Hepatocyte (in vitro differentiated cells): Measurements from ENCODE around the gene ELL2. TPM values are rescaled to one million over a fixed set of nuclear protein-coding genes. Genes with fewer than 3 reads are reported as not detected.
A peak's percentile ranks its signal among the peaks of the same experiment; 100 is the strongest.

Experiments used
- DNase-seq: peaks from one replicate; pipeline ENCODE4 v3.0.0-alpha.2; 2016; ENCODE audit warnings: low spot score
- H2AFZ ChIP-seq: fragments of 200-600 bp; sonication (generic); 2 replicates; pipeline ENCODE4 v1.6.0; 2016; ENCODE audit warnings: antibody characterized with exemption, mild to moderate bottlenecking
- H3K27ac ChIP-seq: fragments of 200-600 bp; sonication (generic); 2 replicates; pipeline ENCODE4 v1.5.1; 2016; ENCODE audit warnings: mild to moderate bottlenecking
- H3K27me3 ChIP-seq: fragments of 200-600 bp; sonication (generic); 2 replicates; pipeline ENCODE4 v1.6.1; 2016
- H3K36me3 ChIP-seq: fragments of 200-600 bp; sonication (generic); replicated peaks from 2 replicates; pipeline ENCODE4 v1.5.1; 2016; ENCODE audit warnings: low read depth; ENCODE audit not compliant: insufficient read depth
- H3K4me1 ChIP-seq: fragments of 200-600 bp; sonication (generic); 2 replicates; pipeline ENCODE4 v1.5.1; 2016; ENCODE audit warnings: mild to moderate bottlenecking, moderate library complexity; ENCODE audit not compliant: insufficient read depth
- H3K4me2 ChIP-seq: fragments of 200-600 bp; sonication (generic); 2 replicates; pipeline ENCODE4 v1.6.0; 2016
- H3K4me3 ChIP-seq: fragments of 200-600 bp; sonication (generic); 2 replicates; pipeline ENCODE4 v1.5.1; 2016; ENCODE audit warnings: mild to moderate bottlenecking
- H3K79me2 ChIP-seq: fragments of 200-600 bp; sonication (generic); 2 replicates; pipeline ENCODE4 v1.6.0; 2017; ENCODE audit warnings: mild to moderate bottlenecking
- H3K9me2 ChIP-seq: fragments of 200-600 bp; sonication (generic); replicated peaks from 2 replicates; pipeline ENCODE4 v1.6.0; 2017; ENCODE audit warnings: mild to moderate bottlenecking; ENCODE audit not compliant: insufficient read depth
- H3K9me3 ChIP-seq: fragments of 200-600 bp; sonication (generic); 2 replicates; pipeline ENCODE4 v1.5.1; 2016; ENCODE audit warnings: low read depth, mild to moderate bottlenecking
- H4K20me1 ChIP-seq: fragments of 200-600 bp; sonication (generic); 2 replicates; pipeline ENCODE4 v1.6.0; 2016; ENCODE audit warnings: mild to moderate bottlenecking; ENCODE audit not compliant: insufficient read depth, poor library complexity, severe bottlenecking
- EZH2 ChIP-seq: fragments of 200-600 bp; sonication (generic); IDR thresholded peaks from 2 replicates; pipeline ENCODE4 v1.6.1; 2016; ENCODE audit warnings: antibody characterized with exemption, mild to moderate bottlenecking, borderline replicate concordance
- EZH2phosphoT487 ChIP-seq: fragments of 200-600 bp; sonication (generic); IDR thresholded peaks from one replicate; pipeline ENCODE4 v1.6.1; 2018; ENCODE audit warnings: antibody characterized with exemption, mild to moderate bottlenecking, low read depth, moderate library complexity; ENCODE audit not compliant: unreplicated experiment, severe bottlenecking
- WGBS: methylation state at CpG from one replicate; pipeline ENCODE4 v1.1.6; 2016; ENCODE audit warnings: low lambda C conversion rate; ENCODE audit errors: missing lambda C conversion rate; 5-methylcytosine and 5-hydroxymethylcytosine counted together
- polyA plus RNA-seq: library from polyadenylated mRNA; unstranded; fragments of >200 nt; fragmentation: Nextera tagmentation; extraction: Ambion mirVana; gene quantifications from 2 replicates; pipeline ENCODE4 v1.2.1, GENCODE V29; 2016
- total RNA-seq: library from RNA; depleted of rRNA; stranded (reverse); fragments of >200 nt; gene quantifications from 2 replicates; pipeline ENCODE4 v1.2.3, GENCODE V29; 2014
- TF ChIP-seq, protein P1 (sequence below): fragments of 200-600 bp; sonication (generic); IDR thresholded peaks from 2 replicates; pipeline ENCODE4 v1.5.1; 2016; ENCODE audit warnings: antibody characterized with exemption, mild to moderate bottlenecking; ENCODE audit not compliant: poor library complexity

Gene ELL2
- total and polyA plus RNA-seq, 2 experiments from 2014 or later: 34.6 to 56.0 TPM

- peaks cover 39% of the 10 kb centered on the region for H3K4me1 ChIP-seq
- H3K9me2 ChIP-seq: no peaks in the 10 kb centered on the region
- WGBS: 64% methylated on average over 2 of the region's 2 CpGs
- H3K79me2 ChIP-seq: no peaks in the 10 kb centered on the region
- peak overlapping the region; percentile 81 for H3K27ac ChIP-seq
- peak overlapping the region; percentile 33 for H3K4me2 ChIP-seq
- no peaks in the 10 kb centered on the region for H3K9me3 ChIP-seq
- DNase-seq: no peak
- no peak overlapping the region for H3K4me3 ChIP-seq
- H4K20me1 ChIP-seq: no peaks in the 10 kb centered on the region
- H2AFZ ChIP-seq: peak overlapping the region; percentile 37
- TF ChIP-seq EZH2phosphoT487 (no peak), EZH2 (no peak)
- TF ChIP-seq, protein P1, sequence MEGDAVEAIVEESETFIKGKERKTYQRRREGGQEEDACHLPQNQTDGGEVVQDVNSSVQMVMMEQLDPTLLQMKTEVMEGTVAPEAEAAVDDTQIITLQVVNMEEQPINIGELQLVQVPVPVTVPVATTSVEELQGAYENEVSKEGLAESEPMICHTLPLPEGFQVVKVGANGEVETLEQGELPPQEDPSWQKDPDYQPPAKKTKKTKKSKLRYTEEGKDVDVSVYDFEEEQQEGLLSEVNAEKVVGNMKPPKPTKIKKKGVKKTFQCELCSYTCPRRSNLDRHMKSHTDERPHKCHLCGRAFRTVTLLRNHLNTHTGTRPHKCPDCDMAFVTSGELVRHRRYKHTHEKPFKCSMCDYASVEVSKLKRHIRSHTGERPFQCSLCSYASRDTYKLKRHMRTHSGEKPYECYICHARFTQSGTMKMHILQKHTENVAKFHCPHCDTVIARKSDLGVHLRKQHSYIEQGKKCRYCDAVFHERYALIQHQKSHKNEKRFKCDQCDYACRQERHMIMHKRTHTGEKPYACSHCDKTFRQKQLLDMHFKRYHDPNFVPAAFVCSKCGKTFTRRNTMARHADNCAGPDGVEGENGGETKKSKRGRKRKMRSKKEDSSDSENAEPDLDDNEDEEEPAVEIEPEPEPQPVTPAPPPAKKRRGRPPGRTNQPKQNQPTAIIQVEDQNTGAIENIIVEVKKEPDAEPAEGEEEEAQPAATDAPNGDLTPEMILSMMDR: no peak
- H3K27me3 ChIP-seq: no peaks in the 10 kb centered on the region
- no peaks in the 10 kb centered on the region for H3K36me3 ChIP-seq
These were observed 24.4 kb upstream of the ELL2 start for GRCh38 chr5:95986001-95986400.

- H4K20me1 ChIP-seq: no peaks in the 10 kb centered on the region
- H3K9me3 ChIP-seq: no peaks in the 10 kb centered on the region
- H3K79me2 ChIP-seq: no peaks in the 10 kb centered on the region
- peak overlapping the region; percentile 37 for H2AFZ ChIP-seq
- H3K27me3 ChIP-seq: no peaks in the 10 kb centered on the region
- no peaks in the 10 kb centered on the region for H3K9me2 ChIP-seq
- no peak overlapping the region for H3K4me2 ChIP-seq
- H3K36me3 ChIP-seq: no peaks in the 10 kb centered on the region
- 82% methylated on average over 1 of the region's 1 CpG for WGBS
- H3K4me3 ChIP-seq: no peak overlapping the region
- no peak for DNase-seq
- peak overlapping the region; percentile 81 for H3K27ac ChIP-seq
- TF ChIP-seq, protein P1: no peak
- H3K4me1 ChIP-seq: peaks cover 39% of the 10 kb centered on the region
These were observed 23.6 kb upstream of the ELL2 start for GRCh38 chr5:95985249-95985648.

DNA sequence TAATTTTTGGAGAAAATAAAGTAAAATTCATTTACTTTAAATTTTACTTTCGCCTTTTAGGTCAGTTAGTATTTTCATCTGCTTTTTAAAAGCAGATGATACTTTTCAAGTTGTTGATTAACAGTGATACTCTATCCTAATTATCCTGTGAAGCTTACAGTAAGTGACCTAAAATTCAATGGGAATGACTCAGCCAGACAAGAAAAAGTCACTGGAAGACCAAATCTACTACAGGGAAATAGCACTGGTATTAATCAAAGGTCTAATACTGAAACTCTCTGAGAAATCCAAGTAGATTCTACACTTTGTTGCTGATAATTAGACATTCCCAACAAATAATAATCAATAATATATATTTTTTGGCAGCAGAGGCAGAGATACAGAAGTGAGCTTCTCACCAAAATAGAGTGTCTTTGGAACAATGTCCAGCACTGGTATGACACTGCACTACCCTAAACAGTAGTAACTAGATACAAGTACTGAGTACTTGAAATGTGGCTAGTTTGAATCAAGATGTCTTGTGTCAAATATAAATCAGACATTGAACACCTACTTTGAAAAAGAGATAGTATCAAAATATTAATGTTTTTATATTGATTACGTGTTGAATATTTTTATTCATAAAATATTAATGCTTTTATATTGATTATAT lies 22.8 kb upstream of the ELL2 start:
- H3K27me3 ChIP-seq: no peaks in the 10 kb centered on the region
- peaks cover 34% of the 10 kb centered on the region for H3K4me1 ChIP-seq
- H3K27ac ChIP-seq: peak overlapping the region; percentile 17
- DNase-seq: no peak
- H3K9me2 ChIP-seq: no peaks in the 10 kb centered on the region
- H3K9me3 ChIP-seq: no peaks in the 10 kb centered on the region
- no peaks in the 10 kb centered on the region for H4K20me1 ChIP-seq
- H3K4me2 ChIP-seq: no peak overlapping the region
- H3K4me3 ChIP-seq: no peak overlapping the region
- WGBS: 95% methylated on average over 2 of the region's 2 CpGs
- TF ChIP-seq EZH2 (no peak), EZH2phosphoT487 (no peak)
- TF ChIP-seq, protein P1: no peak
- no peaks in the 10 kb centered on the region for H3K36me3 ChIP-seq
- no peak overlapping the region for H2AFZ ChIP-seq
- H3K79me2 ChIP-seq: no peaks in the 10 kb centered on the region
